Activated CD4-positive, alpha-beta T cell treated with anti-CD3 and anti-CD28 coated beads, Interleukin-10, Interleukin-2, amounts not matched to agents 100 ng/mL and 50 ng/mL, durations not matched to agents 16 hours and 8 hours (primary cell): Measurements from ENCODE around the gene JAG2.
"Not testable (repeated sequence)": the region's sequence is repeated elsewhere in the genome, so short reads cannot be mapped to it uniquely, and the experiment has no call there.

Experiments used
- DNase-seq: peaks from one replicate; pipeline ENCODE4 v3.0.0-alpha.2; 2020

Gene JAG2

DNA sequence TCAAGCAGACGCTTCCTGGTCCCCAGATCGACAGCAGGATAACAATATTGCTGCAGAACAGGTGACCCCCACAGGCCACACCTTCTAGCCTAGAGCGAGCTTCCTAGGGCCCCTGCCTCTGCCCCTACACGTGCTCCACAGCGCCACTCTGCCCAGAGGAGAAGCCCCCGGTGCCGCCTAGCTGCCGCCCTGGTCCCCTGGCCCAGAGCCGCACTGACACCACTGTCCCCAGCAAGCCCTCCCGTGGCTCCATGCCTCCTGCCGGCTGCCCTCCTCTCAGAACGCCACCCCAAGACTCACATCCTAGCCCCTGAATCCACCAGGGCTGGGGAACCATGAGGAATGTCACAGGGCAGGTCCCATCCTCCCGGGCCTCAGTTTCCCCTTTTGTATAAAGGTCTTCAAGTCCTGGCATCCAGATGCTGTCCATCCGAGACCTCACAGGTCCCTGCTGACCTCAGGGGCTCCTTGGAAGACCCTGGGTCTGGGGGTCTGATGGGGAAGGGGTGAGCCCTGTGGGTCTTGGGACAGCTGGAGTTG lies 31.0 kb downstream of the JAG2 start:
- DNase-seq: no peak

DNA sequence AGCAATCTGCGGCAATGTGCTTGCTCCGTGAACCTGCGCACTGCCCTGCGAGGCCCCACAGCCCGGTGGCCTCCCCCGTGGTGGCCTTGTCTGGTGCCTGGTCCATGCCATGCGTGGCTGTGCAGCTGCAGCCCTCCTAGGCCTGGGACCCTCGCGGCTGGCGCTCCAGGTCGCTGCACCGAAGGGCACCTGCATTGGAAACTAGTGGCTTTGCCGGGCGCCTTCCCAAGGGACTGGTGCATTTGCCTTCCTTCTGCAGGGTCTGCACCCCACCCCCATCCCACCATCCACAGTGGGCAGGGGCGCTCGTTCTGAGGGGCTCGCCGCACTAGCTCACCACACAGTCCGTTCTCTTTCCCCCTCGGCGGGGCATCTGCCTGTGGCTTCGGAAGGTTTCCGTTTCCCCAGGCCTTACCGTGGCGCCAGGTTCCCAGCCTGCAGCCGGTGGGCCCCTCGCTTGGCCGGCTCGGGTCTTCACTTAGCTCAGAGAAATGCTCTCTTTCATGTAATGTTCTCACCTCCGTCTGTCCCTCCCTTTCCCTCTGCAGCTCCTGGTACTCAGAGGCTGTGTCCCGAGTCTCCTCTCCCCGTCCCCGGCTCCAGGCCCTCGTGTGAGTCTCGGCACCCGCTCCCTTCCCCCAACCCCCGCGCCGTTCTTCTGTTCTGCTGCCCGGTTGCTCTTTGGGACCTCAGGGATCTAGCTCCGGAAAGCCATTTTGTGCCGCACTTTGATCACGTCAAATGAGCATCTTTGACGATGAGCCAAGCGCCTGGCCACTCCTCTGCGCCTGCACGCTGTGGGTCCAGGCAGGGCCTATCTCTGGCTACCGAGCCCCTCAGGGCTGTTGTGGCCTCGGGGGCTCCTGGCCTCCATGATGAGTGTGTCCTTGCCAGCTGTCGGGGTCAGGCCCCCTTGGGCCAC lies 31.9 kb downstream of the JAG2 start:
- no peak for DNase-seq

DNA sequence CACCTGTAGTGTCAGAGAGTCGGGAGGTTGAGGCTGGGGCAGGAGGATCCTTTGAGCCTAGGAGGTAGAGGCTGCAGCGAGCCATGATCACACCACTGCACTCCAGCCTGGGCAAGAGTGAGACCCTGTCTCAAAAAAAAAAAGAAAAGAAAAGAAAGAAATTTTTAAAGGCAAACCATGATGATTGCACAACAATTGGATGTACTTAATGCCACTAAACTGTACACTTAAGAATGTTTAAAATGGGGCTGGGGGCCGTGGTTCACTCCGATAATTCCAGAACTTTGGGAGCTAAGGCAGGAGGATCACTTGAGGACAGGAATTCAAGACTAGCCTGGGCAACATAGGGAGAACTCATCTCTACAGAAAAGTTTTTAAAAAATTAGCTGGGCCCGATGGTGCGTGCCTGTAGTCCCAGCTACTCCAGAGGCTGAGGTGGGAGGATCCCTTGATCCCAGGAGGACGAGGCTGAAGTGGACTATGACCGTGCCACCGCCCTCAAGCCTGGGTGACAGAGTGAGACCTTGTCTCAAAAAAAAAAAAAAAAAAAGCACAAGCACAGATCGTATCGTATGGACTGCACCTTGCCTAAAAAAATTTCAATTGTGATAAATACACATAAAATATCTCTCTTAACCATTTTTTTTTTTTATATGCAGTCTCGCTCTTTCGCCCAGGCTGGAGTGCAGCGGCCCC lies 32.7 kb downstream of the JAG2 start:
- DNase-seq: no peak

DNA sequence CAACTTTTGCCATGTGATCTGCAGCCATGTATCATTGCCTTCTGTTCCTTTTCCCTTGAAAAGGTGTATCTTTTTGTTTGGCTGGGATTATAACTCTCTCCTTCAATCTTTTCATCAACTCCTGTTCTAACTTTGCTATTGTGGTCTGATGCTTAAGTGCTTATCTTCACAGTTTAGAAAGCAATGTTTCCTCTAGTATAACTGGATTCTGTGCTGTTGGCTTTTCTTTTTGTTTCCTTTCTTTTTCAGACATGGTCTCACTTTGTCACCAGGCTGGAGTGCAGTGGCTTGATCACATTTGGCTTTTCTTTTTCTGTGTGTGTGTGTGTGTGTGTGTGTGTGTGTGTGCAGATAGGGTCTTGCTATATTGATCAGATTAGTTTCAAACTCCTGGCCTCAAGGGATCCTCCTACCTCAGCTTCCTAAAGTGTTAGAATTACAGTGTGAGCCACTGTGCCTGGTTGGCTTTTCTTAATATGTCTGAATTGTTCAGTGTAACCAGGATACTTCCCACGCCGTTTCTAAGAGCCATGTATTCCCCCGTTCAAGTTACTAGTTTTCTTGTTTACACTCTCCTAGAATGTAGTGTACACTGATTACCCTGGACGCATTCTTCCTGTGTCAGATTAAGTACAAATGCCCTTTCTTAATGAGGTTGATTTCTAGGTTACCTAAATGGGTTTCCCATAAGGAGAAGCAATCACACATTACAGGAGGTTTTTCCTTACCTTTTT lies 35.5 kb downstream of the JAG2 start:
- no peak for DNase-seq

DNA sequence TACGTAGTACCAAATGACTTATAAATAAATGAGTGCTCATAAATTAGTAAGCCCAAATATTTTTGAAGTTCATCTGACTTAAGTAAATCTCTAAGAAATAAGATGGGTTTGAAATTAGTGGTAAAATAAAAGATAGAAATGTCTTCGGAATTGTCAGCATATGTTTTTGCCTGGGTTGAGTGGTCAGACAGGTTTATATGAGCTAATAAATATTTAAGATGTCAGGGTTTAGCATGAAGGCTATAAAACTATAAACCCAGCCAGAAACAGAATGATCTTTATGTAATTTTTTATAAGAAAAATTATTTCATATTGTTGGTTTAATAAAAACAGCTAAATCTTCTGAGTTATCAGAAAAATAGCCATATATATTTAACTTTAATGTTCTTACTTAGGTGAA lies 37.3 kb downstream of the JAG2 start:
- no peak for DNase-seq

DNA sequence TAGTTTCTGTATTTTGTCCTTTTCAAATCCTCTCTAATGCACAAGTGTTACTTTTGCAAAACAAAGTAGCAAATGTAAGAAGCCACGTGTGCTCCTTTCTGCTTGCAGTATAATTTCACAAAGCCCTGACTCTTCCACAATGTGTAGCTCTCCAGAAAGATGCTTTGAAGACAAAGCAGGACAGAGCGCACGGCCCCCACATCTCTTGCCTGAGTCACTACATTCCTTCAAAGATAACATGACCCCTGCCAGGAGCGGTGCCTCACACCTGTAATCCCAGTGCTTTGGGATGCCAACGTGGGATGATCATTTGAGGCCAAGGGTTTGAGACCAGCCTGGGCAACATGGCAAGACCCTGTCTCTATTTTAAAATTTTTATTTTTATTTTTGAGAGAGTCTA lies 40.5 kb downstream of the JAG2 start:
- no peak for DNase-seq

DNA sequence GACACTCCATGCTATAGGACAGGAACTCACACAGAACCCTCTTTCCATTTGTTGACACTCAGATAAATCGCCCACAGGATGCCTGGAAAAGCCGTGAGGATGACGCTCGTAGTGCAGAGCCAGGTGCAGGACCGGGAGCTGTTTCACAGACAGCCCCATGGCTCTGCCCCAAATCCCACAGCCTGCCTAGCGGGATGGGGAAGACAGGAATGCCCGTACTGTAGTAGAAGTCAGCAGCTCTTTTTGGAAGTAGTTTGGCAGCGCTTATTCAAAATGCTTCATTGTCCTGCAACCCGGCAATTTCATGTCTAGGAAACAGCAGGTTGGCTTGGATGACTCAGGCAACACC lies 41.6 kb downstream of the JAG2 start:
- DNase-seq: no peak

DNA sequence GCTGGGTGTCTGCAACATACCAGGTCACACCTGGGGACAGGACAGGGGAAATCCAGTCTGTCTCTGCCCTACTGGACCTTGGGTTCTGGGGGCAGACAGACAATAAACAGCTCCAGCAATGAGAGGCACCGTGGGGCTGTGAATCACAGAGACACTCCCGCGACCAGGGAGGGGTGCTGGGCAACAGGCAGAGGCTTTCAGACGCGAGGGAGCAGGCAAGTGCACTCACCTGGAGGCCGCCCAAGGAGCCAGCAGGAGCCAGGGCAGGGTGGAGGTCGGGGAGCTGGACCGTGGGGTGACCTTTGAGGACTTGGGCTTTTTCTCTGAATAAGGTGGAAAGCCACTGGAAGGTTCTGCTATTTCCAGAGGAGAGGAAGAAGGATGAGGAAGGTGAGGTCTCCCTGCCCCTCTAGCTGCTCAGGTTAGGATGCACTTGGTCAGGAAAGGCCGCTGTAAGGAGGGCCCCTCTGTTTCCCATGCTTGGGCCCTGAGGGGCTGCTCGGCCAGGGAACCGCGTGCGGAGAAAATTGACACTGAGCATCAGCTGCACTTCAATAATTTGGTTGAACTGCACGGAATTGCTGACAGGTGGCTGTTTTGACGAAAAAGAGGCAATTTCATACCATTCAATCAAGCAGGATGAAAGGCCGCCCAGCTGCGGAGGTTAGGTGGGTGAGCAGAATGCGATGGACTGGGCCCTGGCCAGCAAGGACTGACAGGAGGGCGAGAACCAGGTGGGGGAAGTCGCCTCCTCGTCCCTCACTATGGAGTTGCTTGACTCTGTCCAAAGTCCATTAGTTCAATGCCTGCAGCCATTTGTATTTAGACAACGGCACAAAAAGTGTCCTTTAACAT lies 42.2 kb downstream of the JAG2 start:
- no peak for DNase-seq

DNA sequence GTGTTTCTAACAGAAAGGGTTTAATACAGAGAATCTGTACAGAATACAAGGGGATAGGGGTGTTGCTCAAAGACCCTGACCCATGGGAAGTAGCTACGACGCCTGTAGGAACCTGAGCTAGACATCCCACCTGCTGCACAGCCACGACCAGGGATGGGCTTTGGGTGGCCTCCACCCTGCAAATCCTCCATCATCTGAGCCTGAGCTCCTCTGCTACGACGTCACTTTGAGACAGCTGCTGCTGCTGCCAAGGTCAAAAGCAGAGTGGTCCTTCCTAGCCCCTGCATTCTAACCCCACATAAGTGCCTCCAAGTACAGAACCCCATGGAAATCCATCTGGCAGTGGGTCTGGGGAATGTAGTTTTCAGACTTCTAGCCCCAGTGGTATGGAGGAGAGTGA lies 43.8 kb downstream of the JAG2 start:
- no peak for DNase-seq

DNA sequence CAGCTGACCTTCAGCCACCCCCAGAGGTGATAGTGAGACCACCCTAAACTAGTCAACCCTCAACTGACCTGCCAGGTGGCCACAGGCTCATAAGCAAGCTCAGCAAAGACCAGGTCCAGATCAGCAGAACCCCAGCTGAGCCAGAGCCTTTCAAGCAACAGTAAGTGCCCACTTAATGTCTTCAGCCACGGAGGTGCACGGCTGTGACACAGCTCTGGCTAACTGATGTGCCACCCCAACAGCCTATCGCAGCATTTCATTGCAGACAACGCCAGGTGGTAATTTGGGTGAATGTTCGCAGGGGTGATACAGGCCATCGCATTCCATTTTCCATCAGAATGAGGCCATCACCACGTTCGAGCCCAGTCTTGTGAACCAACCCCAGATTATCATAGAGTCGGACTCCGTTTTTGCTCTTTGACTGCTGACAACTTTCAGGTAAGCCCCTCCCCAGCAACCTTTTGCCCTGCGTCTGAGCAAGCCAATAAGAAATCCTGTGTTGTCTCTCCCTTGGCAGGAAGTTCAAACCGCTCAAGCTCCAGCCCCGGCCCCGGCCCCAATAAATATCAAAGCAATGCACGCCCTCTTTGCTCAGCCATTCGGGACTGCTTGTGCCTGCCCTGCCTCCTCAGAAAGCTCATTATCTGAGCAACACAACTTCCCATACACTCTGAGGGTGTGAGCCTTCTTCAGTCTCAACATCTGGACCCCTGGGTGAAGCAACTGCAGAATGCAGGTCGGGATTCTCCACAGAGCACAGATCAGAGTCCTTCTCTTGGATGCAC lies 44.4 kb downstream of the JAG2 start:
- DNase-seq: no peak

DNA sequence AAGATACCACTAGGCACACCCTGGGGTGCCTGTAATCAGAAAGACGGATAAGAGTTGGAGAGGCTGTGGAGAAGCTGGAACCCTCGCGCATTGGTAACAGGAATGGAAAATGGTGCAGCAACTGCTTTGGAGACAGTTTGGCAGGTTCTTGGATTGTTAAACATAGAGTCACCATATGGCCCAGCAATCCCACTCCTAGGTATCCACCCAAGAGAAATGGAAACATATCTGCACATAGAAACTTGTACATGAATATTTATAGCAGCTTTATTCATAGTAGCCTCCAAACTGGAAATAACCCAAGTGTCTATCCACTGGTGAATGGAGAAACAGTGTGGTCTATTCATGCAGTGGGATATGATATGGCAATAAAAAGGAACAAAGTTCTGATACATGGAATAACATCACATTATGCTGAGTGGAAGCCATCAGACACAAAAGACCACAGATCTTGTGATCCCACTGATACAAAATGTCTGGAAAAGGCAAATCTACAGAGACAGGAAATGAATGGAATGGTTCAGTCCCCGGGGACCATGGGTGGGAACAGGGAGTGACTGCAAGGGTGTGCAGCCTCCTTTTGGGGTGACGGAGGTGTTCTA lies 45.4 kb downstream of the JAG2 start:
- DNase-seq: no peak

DNA sequence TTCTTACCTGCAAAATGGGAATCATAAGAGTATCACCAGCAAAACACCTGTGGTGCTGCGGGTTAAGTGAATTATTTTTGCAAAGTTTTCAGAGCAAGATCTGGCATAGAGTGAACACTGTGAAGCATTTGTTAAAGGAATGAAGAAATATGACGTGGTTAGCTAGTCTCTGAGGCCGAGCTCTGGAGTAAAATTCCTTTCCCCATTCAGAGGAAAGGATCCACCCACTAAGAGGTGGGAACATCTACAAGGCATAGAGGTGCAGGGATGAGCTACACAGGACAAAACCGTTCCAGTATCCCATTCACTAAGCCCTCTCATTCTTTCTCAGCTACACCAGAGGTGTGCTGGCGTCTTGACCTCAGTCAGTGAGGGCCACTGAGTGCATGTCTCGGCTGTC lies 48.5 kb downstream of the JAG2 start:
- DNase-seq: no peak

DNA sequence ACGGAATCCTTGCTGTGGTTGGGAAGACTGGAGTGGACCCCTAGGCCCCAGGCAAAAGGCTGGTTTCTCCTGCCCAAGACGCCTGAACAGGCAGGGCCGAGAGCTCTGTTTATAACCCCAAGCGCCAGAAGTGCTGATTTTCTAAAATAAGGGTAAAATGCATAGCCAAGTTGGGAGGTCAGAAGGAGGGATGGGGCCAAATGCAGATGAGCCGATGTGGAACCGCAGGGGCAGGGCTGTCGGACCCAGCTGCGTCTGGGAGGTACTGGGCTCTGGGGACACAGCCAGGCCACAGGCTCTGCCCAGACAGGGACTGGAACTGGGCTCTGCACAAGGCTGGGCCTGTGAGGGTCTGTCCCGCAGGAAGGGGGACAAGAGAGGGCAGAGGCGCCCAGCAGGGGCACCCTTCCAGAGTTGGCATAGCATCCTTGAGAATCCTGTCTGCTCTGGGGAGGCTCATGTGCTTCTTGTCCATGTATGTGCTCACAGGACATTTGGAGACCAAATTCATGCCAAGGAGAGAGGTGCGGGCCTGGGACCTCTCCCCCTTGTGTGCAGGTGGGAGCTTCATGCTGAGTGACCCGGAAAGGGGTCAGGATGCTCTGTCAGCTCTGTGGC lies 49.1 kb downstream of the JAG2 start:
- DNase-seq: no peak

DNA sequence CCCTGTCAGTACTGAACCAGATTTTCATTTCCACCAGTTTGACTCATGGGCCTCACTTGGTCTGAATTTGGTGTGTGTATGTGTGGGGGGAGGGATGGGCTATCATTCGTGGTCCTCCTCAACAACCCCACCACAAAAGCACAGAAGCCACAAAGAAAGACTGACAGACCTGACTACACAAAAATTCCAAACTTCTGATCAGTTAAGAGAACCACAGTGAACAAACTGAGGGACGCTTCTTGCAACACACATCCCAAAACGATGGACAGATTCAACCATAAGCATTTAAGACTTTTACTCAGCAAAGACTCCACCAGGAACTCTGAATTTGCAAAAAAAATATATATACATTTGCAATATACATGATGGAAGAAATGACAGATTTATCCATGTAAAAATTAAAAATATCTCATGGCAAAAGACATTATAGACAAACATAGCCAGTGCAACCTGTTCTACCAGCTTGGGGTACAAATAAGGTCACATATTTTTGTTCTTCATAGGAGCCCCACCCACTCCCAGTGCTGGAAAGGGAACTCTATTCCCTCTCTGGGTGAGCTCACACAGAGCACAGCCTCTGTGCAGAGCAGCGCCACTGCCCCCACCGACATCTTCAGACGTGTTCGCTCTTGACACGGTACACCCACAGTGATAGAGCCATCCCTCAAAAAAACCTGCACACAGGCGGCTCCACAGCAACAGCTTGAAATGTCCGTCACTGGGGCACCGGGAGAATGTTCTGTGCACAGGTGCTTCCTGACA lies 49.7 kb downstream of the JAG2 start:
- no peak for DNase-seq

DNA sequence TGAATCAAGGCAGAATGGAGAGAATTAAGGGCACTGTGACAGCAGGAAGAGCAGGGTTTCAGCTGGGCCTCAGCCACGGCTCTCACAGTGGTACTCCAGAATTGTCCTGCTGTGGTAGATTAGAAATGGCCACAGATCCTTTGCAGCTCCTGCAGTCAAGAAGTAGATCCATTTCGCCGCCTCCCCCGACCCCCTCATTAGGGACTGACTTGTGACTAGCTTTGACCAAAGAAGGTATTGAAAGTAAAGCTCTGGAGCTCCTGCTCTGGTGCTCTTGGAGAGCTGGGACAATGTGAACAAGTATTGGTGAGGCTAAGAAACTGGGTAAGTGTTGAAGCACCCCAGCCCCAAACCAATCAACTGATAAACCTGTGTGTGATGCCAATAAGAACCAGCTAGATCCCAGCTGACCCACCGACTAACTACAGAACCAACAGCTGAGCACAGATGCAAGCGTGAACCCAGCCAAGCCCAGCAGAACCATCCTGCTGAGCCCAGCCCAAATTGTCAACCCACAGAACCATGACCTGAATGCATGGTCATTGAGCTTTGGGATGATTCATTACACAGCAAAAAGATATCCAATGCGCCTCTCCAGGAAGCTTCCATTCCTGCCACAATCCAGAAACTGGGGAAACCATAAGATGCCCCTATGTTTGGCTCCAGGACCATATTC lies 50.7 kb downstream of the JAG2 start:
- DNase-seq: no peak

DNA sequence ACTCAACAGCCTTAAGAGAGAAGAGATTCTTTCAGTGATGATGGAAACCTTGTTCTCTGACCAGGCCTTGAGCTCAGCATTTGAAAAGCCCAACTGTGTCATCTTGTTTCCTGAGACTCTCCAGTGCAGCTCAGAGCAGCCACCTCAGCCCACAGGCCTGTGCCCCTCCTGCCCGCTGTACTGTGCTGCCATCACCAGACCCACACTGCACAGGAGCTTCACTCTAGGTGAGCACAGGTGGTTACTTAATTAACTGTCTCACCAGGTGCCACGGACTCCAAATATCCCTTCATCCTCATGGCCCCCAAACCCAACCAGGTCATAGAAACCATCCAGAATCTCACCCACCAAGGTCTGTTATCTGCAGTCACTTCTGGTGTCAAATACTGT lies 51.3 kb downstream of the JAG2 start:
- no peak for DNase-seq

DNA sequence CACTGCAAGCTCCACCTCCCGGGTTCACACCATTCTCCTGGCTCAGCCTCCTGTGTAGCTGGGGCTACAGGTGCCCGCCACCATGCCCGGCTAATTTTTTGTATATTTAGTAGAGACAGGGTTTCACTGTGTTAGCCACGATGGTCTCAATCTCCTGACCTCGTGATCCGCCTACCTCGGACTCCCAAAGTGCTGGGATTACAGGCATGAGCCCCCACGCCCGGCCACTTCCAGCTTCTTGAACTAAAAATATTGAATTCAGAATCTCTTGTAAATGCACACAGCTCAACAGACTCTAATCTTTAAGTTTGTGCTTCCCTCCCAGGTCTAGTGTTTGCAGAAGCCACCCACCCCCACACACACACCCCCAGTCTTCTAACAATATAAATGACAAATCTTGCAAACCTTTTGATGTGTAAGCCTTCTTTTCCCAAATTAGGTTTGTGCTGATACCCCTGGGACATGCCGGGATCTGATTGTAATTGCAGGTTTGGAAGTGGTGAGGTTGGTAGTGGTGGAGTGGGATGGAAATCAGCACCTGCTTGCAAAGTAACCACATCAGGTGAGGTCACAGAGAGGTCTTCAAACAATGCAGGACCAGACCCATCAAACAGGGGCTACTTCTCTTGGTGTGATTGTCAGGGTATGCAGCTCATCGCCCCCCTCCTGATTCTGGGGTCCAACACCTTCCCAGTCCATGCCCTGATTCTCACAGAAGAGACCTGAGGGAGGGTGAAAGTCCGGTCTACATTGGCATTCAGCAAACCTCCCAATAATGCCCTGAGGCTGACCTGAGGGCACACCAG lies 51.9 kb downstream of the JAG2 start:
- no peak for DNase-seq

DNA sequence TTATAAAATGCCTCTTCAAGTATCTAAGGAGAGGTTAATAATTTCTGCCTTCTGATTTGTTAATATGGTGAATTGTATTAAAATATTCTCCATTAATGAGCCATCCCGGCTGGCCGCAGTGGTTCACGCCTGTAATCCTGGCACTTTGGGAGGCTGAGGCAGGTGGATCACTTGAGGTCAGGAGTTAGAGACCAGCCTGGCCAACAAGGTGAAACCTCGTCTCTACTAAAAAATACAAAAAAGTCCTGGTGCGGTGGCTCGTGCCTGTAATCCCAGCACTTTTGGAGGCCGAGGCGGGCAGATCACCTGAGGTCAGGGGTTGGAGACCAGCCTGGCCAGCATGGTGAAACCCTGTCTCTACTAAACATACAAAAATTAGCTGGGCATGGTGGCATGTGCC lies 59.3 kb downstream of the JAG2 start:
- DNase-seq: not testable (repeated sequence)

DNA sequence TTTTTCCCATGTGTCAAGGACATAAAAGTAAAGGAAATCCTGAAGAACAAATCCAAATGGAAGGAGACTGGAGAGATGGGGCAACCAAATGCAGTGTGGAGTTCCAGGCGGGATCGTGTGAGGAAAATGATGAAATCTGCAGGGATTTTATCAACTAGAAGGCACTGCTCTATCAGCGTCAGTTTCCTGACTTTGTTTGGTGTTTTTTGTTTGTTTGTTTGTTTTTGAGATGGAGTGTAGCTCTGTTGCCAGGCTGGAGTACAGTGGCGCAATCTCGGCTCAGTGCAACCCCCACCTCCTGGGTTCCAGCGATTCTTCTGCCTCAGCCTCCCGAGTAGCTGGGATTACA lies 60.1 kb downstream of the JAG2 start:
- no peak for DNase-seq
